GM12874 (cell line): ENCODE measurements around the gene MYBBP1A.

Experiments used
- CTCF ChIP-seq: IDR thresholded peaks from 2 replicates; pipeline ENCODE4 v1.5.1; 2011; ENCODE audit warnings: low read depth, mild to moderate bottlenecking, control low read depth, low read length, moderate library complexity; ENCODE audit not compliant: insufficient read depth

MYBBP1A gene

GRCh38 chr17:4543557-4544026 is 11.6 kb downstream of the MYBBP1A start:
- TF ChIP-seq CTCF = no peak

- no peak for TF ChIP-seq CTCF
Observed at GRCh38 chr17:4542726-4543191, 12.4 kb downstream of the MYBBP1A start.

- no peak for TF ChIP-seq CTCF
Observed at GRCh38 chr17:4542003-4542725, 13.0 kb downstream of the MYBBP1A start.

- 0 out of 2 replicates have a peak, but pooled peaks have one; percentile 3 for TF ChIP-seq CTCF
Observed at GRCh38 chr17:4541328-4542002, 13.7 kb downstream of the MYBBP1A start.

GRCh38 chr17:4540687-4541327 is 14.4 kb downstream of the MYBBP1A start:
- no peak for TF ChIP-seq CTCF

- TF ChIP-seq CTCF = no peak; the same call in 1 of the 2 replicates
Observed at GRCh38 chr17:4540224-4540651, 14.9 kb downstream of the MYBBP1A start.

GRCh38 chr17:4539576-4540223 is 15.5 kb downstream of the MYBBP1A start:
- no peak for TF ChIP-seq CTCF
